ENCODE measurements around the gene DUSP10.

The DUSP10 gene

DNA sequence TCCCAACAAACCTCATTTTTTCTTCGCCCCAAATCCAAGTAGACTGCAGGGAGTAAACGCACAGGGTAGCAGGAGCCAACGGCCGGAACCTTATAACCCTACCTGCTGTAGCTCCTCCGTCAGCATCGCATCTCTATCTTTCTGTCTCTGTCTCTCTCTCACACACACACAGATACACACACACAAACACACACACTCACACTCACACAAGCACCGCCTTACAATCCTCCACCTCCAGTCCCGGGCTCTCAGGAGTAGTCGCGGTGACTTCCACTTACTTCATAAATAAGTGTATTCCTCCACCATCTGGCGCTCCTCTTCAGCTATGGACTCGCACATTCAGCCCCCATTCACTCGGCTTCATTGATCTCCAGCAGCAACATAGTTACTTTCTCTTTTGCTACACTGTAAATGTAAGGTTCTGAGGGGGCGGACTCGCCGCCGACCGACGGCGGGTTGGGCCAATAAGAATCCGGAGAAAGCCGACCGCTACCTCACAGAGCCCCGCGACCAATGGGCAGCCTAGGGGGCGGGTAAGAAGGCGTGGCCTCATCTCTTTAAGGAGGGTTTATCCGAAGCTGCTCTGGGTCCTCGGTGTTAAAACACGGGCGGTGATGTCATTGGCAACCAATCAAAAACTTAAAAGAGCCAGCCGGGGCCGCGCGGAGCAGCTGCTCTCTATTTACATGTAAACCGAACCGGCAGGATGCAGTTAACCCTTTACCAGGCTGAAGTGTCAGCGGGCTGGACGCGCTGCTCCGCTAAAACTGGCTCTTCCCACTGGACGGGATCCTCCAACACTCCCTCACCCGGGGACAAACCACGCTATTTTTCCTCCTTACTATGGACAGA lies at the start of gene DUSP10:
Gene DUSP10, minus strand, starts transcription at position 387 of the 852 bp plus-strand sequence. CDS start 2,345 bp downstream, outside the sequence.
- DNase-seq: peak; percentile 99

DNA sequence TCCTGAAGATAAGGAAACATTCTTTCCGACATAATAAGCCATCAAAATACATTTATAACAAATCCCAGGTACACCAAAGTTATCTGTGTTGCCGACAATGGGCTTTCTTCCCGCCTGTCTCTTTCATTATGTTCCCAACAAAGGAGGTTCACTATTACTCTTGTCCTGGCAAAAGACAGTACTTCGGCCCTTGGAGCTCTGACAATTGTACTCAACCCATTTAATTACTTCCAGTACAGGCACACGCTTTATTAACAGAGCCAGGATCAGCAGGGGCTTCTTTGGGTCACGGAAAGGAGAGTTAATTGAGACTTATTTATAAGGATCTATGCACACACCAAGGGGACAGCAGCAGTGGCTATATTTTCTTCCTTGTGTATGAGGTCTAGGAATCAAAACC lies 46.6 kb upstream of the DUSP10 start:
- no peak for DNase-seq

DNA sequence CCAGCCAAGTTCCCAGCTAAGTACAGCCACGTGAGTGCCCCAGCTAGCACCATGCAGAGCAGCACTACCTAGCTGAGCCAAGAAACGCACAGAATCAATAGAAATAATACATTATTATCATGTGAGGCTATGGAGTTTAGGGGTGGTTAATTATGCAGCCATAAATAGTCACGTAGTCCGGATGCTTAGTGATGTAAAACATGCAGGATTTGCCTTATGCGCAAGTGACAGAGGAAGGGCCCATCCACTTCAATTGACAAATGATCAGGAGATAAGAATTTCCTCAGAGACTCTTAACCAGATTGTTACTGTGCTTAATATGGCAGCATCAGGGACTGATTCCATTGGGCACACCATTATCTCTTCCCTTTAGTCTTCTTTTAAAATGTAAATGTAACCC lies 44.8 kb upstream of the DUSP10 start:
- DNase-seq: no peak

DNA sequence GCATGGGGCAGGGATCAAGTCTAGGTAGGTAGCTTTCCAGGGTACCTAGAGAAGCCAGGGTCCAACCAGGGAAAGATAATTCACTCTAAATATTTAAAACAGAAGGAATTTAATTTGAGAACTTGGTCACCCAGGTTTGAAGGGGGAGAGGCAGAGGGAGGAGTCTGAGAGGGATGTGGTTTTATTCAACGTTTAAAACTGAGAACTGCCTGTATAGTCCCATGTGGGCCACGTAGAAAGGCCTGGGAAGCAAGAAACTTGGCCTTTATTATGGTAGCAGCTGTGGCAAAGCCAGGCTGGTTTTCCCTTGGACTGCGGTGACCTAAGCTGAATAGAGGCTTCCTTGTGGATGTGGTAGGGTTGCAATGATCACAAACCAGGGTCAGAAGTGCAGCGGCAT lies 42.0 kb upstream of the DUSP10 start:
- no peak for DNase-seq

DNA sequence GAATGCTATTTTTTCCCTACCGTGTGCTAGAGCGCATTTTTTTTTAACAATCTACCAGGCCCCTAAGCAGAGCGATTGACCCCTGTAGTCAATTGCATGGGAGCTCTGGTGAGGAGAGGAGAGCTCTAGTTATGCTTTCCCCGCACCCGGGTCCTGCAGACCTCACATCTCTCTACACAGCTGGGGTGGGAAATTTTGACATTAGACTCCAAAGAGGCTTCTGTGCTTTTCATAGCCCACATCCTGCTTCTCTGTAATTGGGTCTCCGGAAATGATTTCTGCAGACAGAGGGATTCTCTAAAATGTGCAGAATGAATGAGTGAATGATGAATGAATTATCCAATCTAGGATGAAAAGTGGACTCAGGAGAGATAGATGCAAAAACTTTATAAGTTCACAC lies 41.5 kb upstream of the DUSP10 start:
- DNase-seq: peak; percentile 23

DNA sequence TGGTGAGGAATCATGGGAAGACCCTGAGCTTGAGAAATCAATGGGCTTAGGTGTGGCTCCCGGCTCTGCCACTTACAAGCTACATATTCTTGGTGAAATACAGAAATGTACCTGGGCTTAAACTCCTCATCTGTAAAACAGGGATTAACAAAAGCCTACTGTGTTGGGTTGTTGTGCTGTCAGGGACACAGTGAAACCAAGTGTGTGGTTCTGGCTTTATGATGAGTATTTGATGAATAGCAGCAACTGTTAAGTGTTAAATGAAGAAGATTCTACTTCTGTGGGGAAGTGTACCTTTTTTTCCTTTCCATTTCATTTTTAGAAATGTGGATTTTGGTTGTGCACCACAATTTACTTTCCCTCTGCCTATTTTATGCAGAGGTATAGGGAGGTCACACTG lies 41.1 kb upstream of the DUSP10 start:
- no peak for DNase-seq

DNA sequence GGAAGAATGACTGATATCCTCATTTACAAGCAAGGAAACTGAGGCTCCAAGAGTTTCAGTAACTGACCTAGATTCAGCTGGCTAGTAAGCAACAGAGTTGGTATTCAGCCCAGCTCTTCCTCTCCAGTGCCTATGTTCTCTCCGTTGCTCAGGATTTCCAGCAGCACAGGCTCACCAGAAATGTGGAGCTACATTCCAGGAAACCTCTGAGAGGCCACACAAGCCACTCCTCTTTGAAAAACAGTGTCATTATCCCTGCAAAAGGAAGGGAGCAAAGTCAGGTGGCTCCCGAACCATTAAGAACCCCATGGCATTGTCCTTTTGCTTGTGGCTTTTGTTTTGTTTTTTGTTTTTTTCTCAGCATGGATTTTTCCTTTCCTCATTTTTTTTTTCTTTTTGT lies 40.6 kb upstream of the DUSP10 start:
- no peak for DNase-seq

DNA sequence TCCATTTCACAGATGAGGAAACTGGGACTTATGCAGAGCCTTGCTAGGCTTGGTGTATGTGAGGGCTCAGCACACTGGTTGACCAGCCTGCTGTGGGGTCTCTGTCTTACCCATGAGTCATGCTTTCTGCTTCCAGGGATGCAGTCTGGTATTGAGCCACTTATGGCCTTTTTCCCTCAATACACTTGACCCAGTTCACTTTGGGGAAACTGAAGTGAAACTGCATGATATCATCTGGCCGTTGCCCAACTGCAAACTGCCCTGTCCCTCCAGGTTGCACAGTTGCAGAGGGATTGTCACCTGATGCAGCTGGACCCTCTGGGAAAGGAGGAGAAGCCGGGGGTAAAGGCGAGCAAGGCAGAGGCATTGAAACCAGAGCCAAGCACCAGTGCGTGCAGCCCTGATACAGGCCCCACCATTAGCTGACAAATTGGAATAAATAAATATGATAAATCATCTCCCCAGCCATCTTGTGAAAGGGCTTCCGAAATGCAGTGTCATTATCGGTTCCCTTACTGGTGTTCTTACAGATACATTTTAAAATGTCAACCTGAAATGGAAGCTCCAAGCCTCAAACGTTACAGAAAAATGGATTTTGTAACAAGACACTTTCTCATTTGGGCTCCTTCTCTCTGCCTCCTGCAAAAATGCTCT lies 39.3 kb upstream of the DUSP10 start:
- DNase-seq: no peak

DNA sequence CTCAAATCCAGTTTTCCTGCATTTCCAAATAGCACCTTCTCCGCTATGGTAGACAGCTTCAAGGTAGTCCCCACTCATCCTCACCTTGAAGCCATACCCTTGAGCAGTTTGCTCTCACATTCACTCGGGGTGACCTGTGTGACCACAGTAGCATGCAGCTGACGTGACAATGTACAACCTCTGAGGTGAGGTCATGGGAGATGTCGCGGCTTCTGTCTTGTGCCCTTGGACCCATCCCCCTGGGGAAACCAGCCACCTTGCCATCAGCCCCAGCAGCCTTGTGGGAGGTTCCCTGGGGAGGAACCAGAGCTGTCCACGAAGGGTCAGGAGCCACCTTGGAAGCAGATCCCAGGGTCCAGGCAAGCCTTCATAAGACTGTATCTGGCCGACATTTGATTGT lies 38.3 kb upstream of the DUSP10 start:
- DNase-seq: no peak

DNA sequence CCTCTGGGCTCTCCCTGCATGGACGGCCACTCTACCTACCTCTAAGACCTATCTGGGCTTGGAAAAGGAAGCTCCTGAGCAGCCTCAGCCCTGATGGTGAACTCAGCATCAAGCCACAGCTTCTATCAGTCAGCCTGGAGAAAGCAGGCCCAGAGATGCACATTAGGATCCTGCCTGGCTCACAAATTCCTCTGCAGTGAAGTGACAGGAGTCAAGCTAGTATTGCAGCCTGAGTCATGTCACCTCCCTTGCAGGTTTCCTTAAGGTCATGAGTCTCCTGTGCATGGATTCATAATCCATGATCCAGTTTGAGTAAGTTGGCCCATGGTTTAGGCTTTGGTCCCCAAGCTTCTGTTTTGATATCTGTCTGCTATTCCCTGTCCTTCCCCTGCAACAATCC lies 37.9 kb upstream of the DUSP10 start:
- no peak for DNase-seq

DNA sequence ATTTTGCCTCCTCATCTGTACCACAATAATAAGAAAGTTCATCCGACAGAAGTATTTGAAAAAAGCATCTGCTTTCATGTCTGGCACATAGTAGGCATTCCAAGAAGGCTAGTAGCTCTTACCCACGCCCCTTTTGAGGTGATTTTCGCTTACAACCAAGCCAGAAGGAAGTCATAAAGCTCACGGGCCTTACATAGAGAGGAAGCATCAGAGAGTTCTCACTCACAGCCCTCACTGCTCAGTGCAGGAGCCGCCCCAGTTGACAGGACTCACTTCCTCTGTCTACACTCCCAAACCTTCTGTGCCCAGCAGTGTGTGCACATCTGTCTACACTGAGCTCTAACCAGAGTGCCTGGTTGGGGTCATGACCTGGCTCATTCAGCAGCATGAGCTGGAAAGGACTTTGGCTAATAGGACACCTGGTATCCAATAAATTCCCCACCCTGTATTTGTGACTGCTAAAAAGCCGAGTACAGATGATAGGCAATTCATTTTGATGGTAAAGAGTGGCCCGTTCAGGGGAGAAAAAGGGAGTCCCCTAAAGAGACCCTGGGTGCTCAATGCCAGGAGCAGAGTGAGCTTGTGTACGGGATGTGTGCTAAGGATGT lies 36.8 kb upstream of the DUSP10 start:
- peak; percentile 56 for DNase-seq

DNA sequence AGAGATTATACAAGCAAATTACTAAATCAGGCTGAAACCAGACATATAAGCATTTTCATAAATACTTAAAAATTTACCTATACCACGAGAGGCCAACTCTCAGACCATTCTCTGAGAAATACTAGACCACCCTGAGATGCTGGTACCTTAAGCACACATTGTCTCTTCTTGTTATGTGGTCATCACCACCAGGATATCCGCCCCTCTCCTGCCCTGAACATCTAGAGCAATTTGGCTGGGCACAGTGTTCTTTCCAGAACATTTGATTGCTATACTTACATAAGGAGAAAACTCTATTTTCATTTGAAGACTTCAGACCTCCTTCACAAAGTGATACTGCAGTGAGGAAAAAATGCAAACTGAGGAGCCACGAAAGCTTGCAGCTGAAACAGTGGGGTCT lies 36.2 kb upstream of the DUSP10 start:
- no peak for DNase-seq

DNA sequence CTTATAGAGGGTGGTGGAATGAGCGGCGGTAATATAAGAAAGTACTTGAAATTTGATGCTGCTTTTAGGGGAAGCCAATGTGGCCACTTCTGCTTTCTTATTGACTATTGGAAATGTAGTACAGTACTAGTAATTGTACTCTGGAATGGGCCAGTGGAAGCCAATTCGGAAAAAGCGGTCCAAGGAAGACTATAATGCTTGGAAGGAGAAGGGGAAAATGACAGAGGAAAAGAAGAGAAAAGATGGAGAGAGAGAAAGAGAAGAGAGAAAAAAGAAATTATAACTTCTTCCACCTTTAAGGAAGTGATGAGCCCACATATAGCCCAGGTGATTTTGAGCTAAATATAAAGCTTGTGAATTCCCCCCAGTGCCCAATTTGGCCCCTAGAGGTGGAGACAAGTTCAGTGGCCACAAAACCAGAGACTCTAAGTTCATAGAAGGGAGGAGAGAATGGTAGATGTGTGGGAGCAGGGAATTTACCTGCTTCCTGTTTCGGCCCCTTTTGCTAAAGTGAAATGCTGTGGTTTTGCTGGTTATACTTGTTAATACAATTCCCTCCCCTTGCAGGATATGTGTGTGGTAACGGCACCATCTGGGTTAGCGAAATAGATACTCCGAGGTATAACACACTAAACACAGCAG lies 35.7 kb upstream of the DUSP10 start:
- peak; percentile 22 for DNase-seq

DNA sequence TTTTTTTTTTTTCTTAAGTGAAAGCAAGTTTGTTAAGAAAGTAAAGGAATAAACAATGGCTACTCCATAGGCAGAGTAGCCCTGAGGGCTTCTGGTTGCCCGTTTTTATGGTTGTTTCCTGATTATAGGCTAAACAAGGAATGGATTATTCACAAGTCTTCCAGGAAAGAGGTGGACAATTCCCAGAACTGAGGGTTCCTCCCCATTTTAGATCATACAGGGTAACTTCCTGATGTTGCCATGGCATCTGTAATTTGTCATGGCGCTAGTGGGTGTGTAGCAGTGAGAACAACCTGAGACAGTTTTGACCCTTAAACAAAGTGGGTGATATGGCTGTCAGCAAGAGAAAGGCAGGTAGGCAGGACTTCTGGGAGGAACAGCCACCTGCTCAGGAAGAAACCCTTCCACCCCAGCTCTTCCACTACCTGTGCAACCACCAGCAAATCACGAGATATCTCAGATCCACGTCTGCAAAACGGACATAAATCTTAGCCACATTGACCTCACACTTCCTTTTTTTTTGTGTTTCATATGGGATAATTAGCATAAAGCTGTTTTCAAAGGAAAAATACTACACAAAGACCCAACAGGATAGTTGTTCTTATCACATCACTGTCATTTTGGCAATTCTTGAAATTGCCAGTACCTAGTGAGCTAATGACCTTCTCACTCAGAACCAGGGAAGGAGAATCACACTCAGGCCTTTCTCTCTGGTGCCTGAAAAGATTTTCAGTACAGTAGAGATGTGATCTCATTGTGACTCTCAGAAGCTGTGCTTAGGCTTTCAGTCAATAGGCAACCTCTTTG lies 34.8 kb upstream of the DUSP10 start:
- no peak for DNase-seq

DNA sequence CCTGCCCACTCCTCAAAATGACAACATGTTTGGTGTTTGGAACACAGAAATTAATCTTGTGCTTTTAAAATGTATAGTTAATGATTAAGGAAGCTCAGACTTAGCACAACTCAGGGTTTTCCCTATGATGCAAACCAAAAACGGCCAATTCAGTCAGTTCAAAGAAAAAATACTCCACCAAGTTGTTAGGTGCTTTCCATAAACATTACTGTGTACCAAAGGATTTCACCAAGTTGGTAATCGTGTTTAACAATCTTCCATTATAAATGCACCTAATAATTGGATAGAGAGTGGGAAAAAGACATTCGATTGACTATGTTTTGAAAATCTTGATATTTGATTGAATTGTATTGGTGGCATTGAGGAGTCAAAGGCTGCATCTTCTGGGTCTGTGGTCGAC lies 33.3 kb upstream of the DUSP10 start:
- DNase-seq: no peak

DNA sequence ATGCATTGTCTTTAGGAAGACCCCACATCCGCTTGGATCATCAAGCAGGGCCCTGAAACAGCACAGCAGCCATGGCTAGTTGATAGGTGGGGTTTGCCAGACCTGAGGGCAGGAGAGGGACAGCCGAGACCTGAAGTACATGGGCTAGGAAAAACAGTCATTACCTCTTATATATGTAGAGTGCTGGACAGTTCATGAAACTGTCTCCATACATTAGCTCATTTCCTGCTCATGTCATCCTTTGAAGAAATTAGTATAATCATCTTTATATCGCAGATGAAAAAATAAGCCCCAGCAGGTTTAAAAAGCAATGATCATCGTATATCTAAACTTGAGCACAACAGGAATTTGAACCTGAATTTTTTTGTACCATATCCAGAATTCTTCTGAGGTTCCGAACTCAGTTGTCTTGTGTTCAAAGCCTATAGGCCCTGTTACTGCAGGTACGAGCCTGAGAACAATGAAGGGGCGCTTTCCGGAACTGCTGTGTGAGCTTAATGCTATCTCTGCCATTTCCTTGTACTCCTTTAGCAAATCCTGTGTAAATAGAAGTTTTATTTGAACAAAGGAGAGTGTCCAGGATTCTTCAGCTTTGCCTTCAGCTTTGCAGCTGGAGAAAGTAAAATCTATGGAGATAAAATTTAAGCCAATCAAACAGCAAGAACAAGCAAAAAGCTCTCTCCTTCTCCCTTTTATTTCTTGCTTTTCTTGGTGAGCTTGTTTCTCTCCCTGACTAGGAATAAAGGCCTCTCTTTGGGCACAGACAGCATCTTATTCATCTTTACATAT lies 32.4 kb upstream of the DUSP10 start:
- DNase-seq: no peak

DNA sequence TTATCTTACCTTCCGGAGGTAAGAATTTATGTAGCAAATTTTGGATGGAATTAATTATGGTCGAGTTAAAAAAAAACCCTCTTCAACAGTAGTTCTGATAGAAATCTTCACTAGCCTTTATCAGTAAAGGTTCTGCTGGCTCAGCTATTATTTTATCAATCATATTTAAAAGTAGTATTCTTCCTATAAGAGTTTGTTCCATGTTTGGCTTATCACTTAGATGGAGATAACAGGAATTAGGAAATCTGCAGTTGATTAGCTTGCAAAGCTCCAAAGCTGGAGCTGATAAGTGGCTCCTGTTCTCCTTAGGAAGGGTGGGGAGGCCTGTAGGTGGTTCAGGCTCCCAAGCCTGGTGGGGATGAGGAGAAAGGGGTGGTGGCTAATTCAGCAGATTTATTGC lies 31.5 kb upstream of the DUSP10 start:
- no peak for DNase-seq

DNA sequence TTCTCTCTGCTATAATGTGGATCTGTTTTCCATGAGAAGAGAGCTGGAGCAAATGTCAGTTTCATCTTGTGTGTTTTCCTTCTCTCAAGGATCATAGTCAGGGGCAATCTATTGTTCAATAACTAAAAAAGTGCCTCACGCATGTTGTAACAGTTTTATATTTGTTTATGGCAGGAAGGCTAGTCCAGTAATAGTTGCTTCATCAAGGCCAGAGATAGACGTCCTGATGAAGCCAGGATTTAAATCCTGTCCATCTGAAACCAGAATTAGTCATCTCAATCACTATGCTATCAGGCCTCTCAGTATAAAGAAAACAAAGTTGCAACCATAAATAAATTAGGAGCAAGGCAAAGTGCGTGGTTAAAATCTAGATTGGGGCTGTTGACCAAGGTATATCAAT lies 30.2 kb upstream of the DUSP10 start:
- DNase-seq: no peak

DNA sequence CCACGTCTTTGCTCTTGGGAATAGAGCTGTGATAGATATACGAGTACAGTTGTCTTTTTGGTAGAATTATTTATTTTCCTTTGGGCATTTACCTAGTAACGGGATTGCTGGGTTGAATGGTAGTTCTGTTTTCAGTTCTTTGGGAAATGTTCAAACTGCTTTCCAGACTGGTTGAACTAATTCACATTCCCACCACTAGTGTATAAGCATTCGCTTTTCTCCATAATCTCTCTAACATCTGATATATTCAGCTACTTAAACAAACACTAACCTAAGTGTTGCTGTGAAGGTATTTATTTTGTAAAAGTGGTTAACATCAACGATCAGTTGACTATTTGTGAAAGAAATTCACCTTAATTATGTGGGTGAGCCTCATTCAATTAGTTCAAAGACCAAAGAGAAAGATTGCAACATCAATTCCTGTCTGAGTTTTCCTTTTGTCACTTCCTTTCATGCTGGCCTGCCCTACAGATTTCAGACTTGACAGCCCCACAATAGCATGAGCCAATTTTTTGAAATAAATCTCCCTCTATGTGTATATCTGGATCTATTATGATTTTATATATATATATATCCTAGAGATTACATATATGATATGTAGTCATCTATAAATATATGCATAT lies 26.7 kb upstream of the DUSP10 start:
- DNase-seq: no peak

DNA sequence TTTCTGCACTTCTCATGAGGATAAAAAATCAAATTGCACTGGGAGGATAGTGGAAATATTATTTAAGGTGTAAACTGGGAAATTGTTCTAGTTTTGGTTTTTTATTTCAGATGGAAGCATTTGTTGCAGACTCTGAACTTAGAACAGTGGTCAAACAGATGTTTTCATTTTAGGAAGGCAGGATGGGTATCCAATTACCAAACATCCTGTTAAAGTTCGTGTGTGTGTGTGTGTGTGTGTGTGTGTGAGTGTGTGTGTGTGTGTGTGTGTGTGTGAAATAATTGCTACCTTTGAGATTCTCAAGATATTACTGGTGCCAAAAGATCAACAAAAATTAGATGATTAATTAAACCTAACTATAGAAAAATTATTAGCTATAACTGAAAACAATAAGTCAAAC lies 24.3 kb upstream of the DUSP10 start:
- DNase-seq: no peak

DNA sequence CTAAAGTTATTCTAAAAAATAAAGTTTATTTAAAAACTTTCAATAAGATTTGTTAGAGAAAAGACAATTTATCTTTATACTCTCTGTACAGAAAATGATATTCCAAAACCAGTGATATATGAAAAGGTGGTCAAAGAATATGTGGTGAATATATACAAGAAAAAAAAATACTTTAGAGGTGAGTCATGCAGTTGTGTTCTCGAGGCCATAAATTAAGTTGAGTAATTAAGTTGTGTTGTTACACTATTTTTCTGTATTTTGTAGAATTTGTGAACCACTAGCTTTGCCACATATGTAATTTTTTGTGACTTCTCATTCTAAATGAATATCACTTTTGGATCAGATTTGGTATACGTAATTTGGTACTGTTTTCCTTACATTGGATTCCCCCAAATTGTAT lies 23.6 kb upstream of the DUSP10 start:
- no peak for DNase-seq
